Right atrium auricular region (tissue), 2 donors: Measurements from ENCODE around the gene UBN1. TPM values are rescaled to one million over a fixed set of nuclear protein-coding genes. Genes with fewer than 3 reads are reported as not detected.
"Not testable (repeated sequence)": the region's sequence is repeated elsewhere in the genome, so short reads cannot be mapped to it uniquely, and the experiment has no call there.

Source experiments
- DNase-seq: peaks from one replicate; pipeline ENCODE4 v3.0.0-alpha.2; 2019; ENCODE audit warnings: low spot score
- H3K27ac ChIP-seq, 2 donors: fragments of 200-600 bp; sonication (generic); 1 replicate in 1 of 2; 2 replicates in 1 of 2; pipeline ENCODE4 v1.5.1; 2016 to 2019
- H3K27me3 ChIP-seq, 2 donors: fragments of 200-600 bp; sonication (generic); one replicate each; pipeline versions ENCODE4 v1.5.1 to v1.6.0; 2017 to 2019
- H3K36me3 ChIP-seq: fragments of 200-600 bp; sonication (generic); one replicate; pipeline ENCODE4 v1.5.1; 2016
- H3K4me1 ChIP-seq, 2 donors: fragments of 200-600 bp; sonication (generic); one replicate each; pipeline versions ENCODE4 v1.5.1 to v1.6.0; 2017 to 2019
- H3K4me3 ChIP-seq, 2 donors: fragments of 200-600 bp; sonication (generic); 1 replicate in 1 of 2; 2 replicates in 1 of 2; pipeline ENCODE4 v1.5.1; 2017 to 2019; ENCODE audit warnings: mild to moderate bottlenecking in 1 of 2, moderate library complexity in 1 of 2
- H3K9me3 ChIP-seq, 2 donors: fragments of 200-600 bp; sonication (generic); one replicate each; pipeline ENCODE4 v1.5.1; 2019
- total RNA-seq, 2 donors: library from RNA; depleted of rRNA; stranded (reverse); fragments of >200 nt; gene quantifications; one replicate each; pipeline ENCODE4 v1.1.0, GENCODE V29; 2016
- TF ChIP-seq, protein P1 (sequence below), 2 donors: fragments of 200-600 bp; sonication (generic); IDR thresholded peaks; one replicate each; pipeline ENCODE4 v1.5.1; 2019; ENCODE audit warnings: antibody characterized with exemption in 2 of 2

UBN1 gene
- total RNA-seq, 2 donors from 2014 or later: 26.1 to 29.7 TPM

DNA sequence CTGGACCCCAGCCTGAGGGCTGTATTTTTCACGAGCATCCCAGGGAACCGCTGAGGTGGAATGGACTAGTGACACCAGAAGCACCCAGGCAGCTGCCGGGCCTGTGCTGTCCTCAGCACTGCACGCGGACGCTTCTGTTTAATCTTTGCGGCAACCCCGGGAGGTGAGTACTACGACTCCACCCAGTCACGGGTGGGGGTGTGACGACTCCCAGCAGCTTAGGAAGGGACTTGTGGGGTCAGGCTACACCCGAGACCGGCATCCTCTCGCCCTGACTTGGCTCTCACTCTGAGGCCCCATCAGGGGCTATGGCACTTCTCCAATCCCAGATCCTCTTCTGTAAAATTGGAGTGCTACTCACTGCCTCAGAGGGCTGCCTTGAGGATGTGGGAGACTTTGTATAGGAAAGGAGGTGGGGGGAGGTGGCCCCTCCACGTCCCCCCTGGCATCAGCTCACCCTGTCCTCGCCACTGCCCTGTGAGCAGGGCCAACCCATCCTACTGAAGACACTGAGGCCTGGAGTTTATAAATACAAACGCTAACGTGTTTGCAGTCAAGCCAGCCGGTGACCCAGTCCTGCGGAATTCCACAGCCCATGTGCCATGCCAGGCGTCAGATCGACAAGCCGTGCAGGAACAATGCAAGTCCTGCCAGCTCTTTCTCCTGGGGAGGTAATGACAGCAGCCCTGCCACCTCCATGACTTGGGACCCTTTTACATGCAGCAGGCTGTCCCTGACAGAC lies 45.3 kb downstream of the UBN1 start:
- TF ChIP-seq, protein P1, sequence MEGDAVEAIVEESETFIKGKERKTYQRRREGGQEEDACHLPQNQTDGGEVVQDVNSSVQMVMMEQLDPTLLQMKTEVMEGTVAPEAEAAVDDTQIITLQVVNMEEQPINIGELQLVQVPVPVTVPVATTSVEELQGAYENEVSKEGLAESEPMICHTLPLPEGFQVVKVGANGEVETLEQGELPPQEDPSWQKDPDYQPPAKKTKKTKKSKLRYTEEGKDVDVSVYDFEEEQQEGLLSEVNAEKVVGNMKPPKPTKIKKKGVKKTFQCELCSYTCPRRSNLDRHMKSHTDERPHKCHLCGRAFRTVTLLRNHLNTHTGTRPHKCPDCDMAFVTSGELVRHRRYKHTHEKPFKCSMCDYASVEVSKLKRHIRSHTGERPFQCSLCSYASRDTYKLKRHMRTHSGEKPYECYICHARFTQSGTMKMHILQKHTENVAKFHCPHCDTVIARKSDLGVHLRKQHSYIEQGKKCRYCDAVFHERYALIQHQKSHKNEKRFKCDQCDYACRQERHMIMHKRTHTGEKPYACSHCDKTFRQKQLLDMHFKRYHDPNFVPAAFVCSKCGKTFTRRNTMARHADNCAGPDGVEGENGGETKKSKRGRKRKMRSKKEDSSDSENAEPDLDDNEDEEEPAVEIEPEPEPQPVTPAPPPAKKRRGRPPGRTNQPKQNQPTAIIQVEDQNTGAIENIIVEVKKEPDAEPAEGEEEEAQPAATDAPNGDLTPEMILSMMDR (IDR thresholded peaks at IDR 0.05): no peak
- peaks cover 0 to 15% of the 10 kb centered on the region in 2 donors for H3K4me1 ChIP-seq
- no peaks in the 10 kb centered on the region for H3K27me3 ChIP-seq
- H3K27ac ChIP-seq: peak overlapping the region; percentile 56 to 66
- H3K36me3 ChIP-seq: peaks cover 3% of the 10 kb centered on the region
- DNase-seq: no peak
- no peaks in the 10 kb centered on the region for H3K9me3 ChIP-seq
- no peak overlapping the region for H3K4me3 ChIP-seq

DNA sequence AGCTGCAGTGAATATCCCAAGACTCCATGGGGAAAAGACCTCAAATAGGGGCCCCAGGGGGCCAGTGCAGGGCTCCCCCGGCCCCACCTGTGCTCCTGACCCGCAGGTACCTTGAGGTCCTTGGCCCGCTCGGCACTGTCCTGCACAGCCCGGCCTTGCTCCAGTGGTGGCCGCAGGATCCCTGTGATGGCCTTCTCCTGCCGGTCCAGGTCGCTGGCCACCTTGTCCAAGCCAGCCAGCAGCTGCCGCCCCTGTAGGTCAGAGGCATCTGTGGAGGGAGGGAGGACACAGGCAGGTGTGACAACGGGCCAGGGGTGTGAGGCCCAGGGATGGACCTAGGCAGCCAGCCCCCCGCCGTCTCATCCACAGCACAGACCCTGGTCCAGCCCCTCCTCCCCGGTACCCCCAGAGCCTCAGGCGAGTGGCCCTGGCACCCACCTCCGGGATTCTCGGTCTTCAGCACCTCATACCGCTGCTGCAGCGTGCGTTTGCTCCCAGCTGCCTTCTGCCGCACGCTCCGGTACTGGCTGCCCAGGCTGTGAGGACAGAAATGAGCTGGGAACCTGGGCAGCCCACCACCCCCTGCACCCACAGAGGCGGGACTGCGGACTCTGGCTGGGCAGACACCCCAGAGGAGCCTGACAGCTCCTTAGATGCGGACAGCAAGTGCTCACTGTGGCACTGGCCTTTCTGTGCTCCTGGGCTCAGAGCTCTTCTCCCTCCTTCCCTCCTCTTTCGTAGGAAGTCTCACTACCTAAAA lies 46.0 kb downstream of the UBN1 start:
- Histone ChIP-seq H3K4me3 (no peak overlapping the region), H3K27ac (peak overlapping the region; percentile 56 to 66), H3K36me3 (no peaks in the 10 kb centered on the region), H3K4me1 (peaks cover 0 to 15% of the 10 kb centered on the region in 2 donors), H3K9me3 (no peaks in the 10 kb centered on the region), H3K27me3 (no peaks in the 10 kb centered on the region)
- TF ChIP-seq, protein P1 (IDR thresholded peaks at IDR 0.05): no peak
- no peak for DNase-seq

DNA sequence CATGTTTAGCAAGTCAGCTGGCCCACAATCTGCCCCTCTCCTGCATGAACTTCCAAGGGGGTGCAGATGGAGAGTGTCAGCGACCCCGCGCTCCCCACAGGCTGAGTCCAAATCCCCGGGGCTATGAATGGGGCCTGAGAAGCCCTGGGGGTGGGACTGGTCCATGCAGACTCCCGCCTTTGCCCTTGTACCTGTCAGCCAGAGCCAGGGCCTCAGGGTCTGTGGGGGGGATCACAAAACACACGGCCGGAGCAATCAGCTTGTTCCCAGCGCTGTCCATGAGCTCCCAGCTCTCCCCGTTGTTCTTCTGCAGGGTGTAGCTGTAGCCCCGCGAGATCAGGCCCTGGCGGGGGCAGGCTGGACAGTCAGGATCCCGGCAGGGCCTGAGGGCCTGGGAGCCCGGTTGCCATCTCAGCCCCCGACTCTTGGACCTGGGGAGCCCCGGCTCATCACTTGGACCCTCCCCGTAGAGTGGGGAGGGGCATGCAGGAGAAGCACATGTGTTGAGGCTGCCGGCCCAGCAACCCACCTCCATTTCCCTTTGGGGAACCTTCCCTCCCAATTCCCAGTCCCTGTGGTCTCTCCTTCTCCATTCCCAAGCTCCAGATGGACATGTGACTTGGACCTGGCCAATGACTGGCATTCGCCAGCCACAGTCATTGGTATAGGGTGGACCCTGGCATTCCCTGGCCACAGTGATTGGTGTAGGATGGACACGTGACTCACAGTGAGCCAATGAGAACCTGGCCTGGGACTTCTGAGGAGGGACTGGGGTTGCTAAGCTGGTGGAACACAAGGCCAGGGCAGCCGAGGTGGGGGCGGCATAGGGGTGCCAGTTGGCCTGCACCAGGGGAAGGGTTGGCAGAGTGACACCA lies 47.2 kb downstream of the UBN1 start:
- Histone ChIP-seq H3K9me3 (no peaks in the 10 kb centered on the region), H3K4me3 (no peak overlapping the region), H3K4me1 (peaks cover 0 to 15% of the 10 kb centered on the region in 2 donors), H3K27ac (no peak overlapping the region), H3K27me3 (no peaks in the 10 kb centered on the region), H3K36me3 (no peaks in the 10 kb centered on the region)
- TF ChIP-seq, protein P1 (IDR thresholded peaks at IDR 0.05): no peak
- DNase-seq: no peak

DNA sequence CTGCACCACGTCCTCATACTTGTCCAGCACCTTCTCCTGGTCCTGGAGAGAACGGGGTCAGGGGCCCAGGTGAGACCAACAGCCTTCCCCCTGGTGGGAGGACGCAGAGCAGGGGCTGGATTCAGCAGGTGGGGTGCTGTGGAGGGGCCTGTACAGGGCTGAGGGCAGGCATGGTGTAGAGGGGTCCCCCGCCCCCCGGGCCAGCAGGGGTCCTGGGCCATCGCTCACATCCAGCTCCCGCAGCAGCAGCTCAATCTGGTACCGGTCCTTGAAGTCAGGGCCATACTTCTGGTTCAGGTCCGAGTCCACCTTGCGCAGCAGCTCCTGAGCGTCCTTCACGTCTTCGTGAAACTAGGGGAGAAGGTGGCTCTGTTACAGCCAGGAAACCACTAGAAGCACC lies 48.1 kb downstream of the UBN1 start:
- H3K36me3 ChIP-seq: no peaks in the 10 kb centered on the region
- no peak for DNase-seq
- no peaks in the 10 kb centered on the region for H3K9me3 ChIP-seq
- no peak overlapping the region for H3K4me3 ChIP-seq
- H3K4me1 ChIP-seq: peaks cover 0 to 15% of the 10 kb centered on the region in 2 donors
- TF ChIP-seq, protein P1 (IDR thresholded peaks at IDR 0.05): no peak
- H3K27me3 ChIP-seq: no peaks in the 10 kb centered on the region
- no peak overlapping the region for H3K27ac ChIP-seq

DNA sequence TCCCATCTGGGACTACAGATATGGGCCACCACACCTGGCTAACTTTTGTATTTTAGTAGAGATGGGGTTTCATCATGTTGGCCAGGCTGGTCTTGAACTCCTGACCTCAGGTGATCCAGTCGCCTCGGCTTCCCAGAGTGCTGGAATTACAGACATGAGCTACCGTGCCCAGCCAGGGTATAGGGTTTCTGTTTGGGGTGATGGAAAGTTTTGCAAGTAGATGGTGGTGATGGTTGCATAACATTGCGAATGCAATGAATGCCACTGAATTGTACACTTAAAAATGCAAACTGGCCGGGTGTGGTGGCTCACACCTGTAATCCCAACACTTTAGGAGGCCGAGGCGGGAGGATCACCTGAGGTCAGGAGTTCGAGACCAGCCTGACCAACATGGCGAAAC lies 49.5 kb downstream of the UBN1 start:
- not testable (repeated sequence) for H3K9me3 ChIP-seq, DNase-seq, H3K27ac ChIP-seq, H3K4me3 ChIP-seq, H3K27me3 ChIP-seq, H3K36me3 ChIP-seq
- peaks cover 0 to 15% of the 10 kb centered on the region in 2 donors for H3K4me1 ChIP-seq
